SJSA1 (cell line): ENCODE results near the gene E2F4. TPM values are rescaled to one million over a fixed set of nuclear protein-coding genes. Genes with fewer than 3 reads are reported as not detected.

ENCODE experiments used
- DNase-seq, 2 experiments: peaks; one replicate each; pipeline ENCODE4 v3.0.0-alpha.2; 2015 to 2020; ENCODE audit warnings: low spot score in 2 of 2, low read depth in 1 of 2
- H3K27ac ChIP-seq: fragments of 250-450 bp; sonication (Bioruptor Pico); 2 replicates; pipeline ENCODE4 v1.5.1; 2020; ENCODE audit warnings: mild to moderate bottlenecking, moderate library complexity
- H3K27me3 ChIP-seq: fragments of 250-450 bp; sonication (Bioruptor Pico); replicated peaks from 2 replicates; pipeline ENCODE4 v1.5.1; 2020; ENCODE audit warnings: mild to moderate bottlenecking, moderate library complexity
- H3K36me3 ChIP-seq: fragments of 250-450 bp; sonication (Bioruptor Pico); 2 replicates; pipeline ENCODE4 v1.5.1; 2020; ENCODE audit warnings: mild to moderate bottlenecking
- H3K4me1 ChIP-seq: fragments of 250-450 bp; sonication (Bioruptor Pico); replicated peaks from 2 replicates; pipeline ENCODE4 v1.6.1; 2021; ENCODE audit warnings: mild to moderate bottlenecking
- H3K4me3 ChIP-seq: fragments of 250-450 bp; sonication (Bioruptor Pico); 2 replicates; pipeline ENCODE4 v1.5.1; 2020; ENCODE audit warnings: mild to moderate bottlenecking
- H3K9me3 ChIP-seq: fragments of 250-450 bp; sonication (Bioruptor Pico); replicated peaks from 2 replicates; pipeline ENCODE4 v1.5.1; 2020; ENCODE audit warnings: mild to moderate bottlenecking
- total RNA-seq: library from RNA; depleted of rRNA; stranded (reverse); fragments of >200 nt; shearing (Covaris generic); gene quantifications from 2 replicates; pipeline ENCODE4 v1.2.3, GENCODE V29; 2014; rRNA removed

The E2F4 gene, protein sequence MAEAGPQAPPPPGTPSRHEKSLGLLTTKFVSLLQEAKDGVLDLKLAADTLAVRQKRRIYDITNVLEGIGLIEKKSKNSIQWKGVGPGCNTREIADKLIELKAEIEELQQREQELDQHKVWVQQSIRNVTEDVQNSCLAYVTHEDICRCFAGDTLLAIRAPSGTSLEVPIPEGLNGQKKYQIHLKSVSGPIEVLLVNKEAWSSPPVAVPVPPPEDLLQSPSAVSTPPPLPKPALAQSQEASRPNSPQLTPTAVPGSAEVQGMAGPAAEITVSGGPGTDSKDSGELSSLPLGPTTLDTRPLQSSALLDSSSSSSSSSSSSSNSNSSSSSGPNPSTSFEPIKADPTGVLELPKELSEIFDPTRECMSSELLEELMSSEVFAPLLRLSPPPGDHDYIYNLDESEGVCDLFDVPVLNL
- 77.0 and 93.8 TPM in 2 replicates for total RNA-seq

DNA sequence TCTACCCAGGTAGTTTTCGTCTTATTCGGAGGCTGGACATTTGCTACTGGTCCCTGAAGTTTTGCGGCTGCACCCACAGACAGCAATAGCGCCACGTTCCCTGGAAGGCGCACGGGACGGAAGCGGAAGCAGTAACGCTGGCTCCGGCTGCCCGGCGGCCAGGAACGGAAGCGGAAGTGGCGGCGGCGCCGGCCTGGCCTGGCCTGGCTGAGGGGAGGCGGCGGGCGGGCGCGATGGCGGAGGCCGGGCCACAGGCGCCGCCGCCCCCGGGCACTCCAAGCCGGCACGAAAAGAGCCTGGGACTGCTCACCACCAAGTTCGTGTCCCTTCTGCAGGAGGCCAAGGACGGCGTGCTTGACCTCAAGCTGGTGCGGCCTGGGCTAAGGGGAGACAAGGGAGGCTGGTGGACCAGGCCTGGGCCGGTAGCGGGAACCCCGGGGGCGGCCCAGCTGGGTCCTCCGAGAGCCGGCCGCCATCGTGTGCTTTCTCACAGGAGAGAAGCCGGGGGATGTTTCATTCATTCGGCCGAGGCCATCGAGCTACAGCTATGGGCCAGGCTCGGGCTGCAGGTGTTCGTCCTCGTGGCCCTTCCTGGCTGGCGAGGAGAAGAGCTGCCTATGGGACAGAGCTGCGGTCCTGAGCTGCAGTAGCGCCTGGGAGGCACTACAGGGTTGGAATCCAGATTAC lies at the start of gene E2F4:
E2F4 (plus strand) TSS at position 161 of the 687 bp plus-strand sequence; CDS start at position 234, 73 bp downstream.
- peaks cover 28% of the 10 kb centered on the region for H3K4me1 ChIP-seq
- peaks cover 51% of the 10 kb centered on the region for H3K36me3 ChIP-seq
- no peaks in the 10 kb centered on the region for H3K27me3 ChIP-seq
- peak within 1 kb of the TSS; percentile 93 for H3K4me3 ChIP-seq
- H3K9me3 ChIP-seq = peaks cover 5% of the 10 kb centered on the region
- DNase-seq = peak; percentile 78 to 91
- peak within 1 kb of the TSS; percentile 52 for H3K27ac ChIP-seq

DNA sequence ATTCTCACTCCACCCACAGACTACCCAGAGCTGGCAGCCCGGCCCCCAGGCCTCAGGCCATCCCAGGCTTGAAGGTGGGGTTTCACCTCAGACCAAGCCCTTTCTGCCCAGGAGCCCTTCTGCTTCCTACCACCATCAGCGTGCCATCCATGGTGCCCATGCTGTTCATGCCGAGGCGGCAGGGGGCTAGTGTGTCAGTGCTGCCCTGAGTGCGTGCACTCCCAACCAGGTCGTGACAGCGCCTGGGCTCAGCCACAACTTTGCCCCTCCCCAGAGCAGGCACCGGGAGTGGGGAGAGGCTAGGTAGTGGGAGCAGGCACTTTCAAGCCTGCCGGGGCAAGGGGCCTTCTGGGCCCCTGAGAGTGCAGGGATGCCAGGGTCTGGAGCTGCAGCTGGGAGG lies 49.6 kb upstream of the E2F4 start:
- Histone ChIP-seq H3K27ac (no peak overlapping the region), H3K9me3 (no peaks in the 10 kb centered on the region; the same call in 1 of the 2 replicates), H3K4me1 (no peaks in the 10 kb centered on the region), H3K27me3 (no peaks in the 10 kb centered on the region), H3K36me3 (peaks cover 88% of the 10 kb centered on the region), H3K4me3 (no peak overlapping the region)
- no peak for DNase-seq

DNA sequence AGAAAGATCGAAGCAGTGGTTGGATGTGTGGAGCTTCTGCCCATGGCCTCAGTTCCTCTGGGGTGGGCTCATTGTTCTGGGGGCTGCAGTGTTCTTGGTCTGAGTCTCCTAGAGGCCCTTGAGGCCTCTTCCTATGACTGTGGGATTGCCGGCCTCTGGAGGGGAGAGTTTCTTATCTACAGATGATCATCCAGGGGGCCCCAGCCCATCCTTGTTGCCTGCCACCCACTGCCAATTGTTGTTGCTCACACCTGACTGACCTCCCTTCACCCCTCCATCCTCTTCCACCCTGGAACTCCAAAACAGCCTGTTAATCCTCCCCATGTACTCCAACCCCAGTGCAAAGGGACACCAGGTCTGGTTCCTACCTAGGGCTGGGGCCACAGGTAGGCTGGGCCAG lies 47.0 kb upstream of the E2F4 start:
- no peak overlapping the region for H3K4me3 ChIP-seq
- peaks cover 8% of the 10 kb centered on the region for H3K9me3 ChIP-seq
- peaks cover 7% of the 10 kb centered on the region for H3K4me1 ChIP-seq
- no peaks in the 10 kb centered on the region for H3K27me3 ChIP-seq
- H3K36me3 ChIP-seq = peaks cover 97% of the 10 kb centered on the region
- no peak overlapping the region for H3K27ac ChIP-seq
- no peak for DNase-seq

DNA sequence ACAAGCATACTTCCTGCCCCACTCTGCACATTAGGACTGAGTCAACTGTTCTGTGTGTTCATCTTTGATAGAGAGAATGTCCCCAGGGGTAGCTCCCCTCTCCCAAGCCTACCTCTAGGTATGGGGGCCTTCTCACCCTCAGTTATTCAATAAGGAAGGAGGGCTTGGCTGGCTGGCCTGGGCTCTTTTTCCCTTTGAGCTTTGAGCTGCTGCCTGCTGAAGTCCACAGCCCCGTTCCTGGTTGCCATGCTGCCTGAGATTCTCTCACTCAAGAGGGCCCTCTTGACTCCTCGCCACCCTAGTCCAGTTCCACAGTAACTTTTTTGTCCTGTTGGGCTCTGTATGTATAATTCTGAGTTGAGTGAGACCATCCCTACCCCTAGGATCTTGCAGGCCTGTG lies 46.2 kb upstream of the E2F4 start:
- H3K27ac ChIP-seq = no peak overlapping the region
- H3K4me3 ChIP-seq = no peak overlapping the region
- no peak for DNase-seq
- peaks cover 15% of the 10 kb centered on the region for H3K4me1 ChIP-seq
- peaks cover 10% of the 10 kb centered on the region for H3K9me3 ChIP-seq
- H3K27me3 ChIP-seq = no peaks in the 10 kb centered on the region
- peaks cover 97% of the 10 kb centered on the region for H3K36me3 ChIP-seq

DNA sequence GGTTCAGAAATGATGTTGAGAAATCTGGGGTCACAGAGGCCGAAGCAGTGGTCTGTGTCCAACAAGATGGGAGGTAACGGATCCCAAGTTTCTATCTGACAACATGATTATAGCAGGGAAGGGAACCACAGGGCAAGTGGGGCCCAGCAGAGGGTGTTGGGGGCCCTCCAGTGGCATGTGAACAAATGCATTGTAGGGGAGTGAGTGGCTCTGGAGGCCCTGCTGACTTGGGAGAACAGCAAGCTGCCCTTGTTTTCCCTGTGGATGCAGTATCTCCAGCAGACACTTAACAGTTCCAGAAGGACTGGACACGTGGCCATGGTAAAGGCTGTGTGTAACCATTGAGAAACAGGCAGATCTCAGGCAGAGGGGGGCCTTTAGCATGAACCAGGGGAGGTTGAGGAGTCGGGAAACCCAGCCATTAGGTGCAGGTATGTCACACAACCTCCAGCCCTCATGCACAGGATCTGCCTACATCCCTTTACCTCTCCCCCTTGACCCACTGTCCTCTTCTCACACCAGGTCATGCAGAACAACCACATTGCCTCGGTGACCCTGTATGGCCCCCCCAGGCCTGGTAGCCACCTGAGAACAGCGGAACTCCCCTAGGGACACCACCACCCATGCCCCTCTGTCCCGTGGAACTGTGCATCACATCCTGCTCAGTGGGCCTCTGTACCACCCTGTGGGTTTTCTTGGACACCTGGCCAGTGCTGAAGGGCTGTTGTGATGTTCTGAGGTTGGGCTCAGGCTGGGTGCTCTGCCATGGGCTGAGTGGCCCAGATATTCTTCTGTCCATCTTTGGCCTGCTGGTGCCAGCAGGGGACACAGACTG lies 45.2 kb upstream of the E2F4 start:
- no peak for DNase-seq
- peaks cover 25% of the 10 kb centered on the region for H3K4me1 ChIP-seq
- no peaks in the 10 kb centered on the region for H3K27me3 ChIP-seq
- H3K27ac ChIP-seq = no peak overlapping the region
- peaks cover 90% of the 10 kb centered on the region for H3K36me3 ChIP-seq
- H3K9me3 ChIP-seq = peaks cover 10% of the 10 kb centered on the region
- H3K4me3 ChIP-seq = no peak overlapping the region

DNA sequence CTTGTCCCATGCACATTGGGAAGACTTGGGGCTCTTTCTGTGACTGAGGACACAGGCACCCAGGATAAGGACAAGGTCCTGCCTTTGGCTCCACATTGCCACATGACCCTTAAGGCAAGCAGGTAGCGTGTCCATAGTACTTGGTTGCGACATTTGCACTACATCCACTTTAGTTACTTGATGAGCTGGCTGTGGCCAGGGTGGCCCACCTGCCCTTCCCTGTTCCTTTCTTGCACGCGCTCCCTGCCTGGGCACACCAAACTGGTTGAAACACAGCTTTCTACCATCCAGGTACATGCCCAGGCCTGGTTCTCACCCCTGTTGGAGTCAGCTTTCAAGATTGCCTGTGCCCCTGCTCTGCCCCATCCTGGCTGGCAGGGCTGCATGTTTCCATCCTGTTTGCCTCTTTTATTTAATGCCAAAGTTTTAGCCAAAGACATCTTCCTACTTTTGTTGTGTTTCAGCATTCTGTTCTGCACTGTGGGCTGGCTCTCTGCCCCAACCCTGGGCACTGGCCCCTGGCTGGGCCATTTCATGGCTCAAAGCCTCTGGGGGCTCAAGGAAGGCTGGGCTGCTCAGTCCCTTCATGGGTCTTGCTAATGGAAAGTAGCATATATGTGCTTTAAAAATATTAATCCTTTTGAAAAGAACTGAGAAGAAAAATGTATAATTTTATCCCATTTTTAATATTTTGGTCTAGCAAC lies 44.4 kb upstream of the E2F4 start:
- H3K27ac ChIP-seq = no peak overlapping the region
- peaks cover 25% of the 10 kb centered on the region for H3K4me1 ChIP-seq
- peaks cover 10% of the 10 kb centered on the region for H3K9me3 ChIP-seq
- peaks cover 82% of the 10 kb centered on the region for H3K36me3 ChIP-seq
- no peaks in the 10 kb centered on the region for H3K27me3 ChIP-seq
- no peak for DNase-seq
- no peak overlapping the region for H3K4me3 ChIP-seq

DNA sequence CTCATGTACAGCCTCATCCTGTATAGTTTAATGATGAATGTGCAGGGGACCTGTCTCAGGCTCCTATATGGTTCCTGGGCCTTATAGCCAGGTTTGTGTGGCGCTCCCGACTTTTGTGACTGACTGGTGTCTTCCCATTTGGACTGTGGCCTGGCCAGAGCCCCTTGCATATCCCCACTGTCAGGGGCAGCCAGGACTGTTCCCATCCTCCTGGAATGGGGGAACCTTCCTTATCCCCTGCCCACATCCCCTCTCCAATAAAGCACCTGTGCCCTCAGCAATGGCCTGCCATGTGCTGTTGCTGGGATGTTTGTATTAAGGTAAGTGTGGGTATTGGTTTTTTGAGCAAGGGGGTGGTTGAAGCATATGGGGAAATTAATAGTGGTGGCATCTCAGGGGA lies 43.7 kb upstream of the E2F4 start:
- Histone ChIP-seq H3K27me3 (no peaks in the 10 kb centered on the region), H3K4me3 (no peak overlapping the region), H3K27ac (no peak overlapping the region), H3K4me1 (peaks cover 25% of the 10 kb centered on the region), H3K9me3 (peaks cover 10% of the 10 kb centered on the region), H3K36me3 (peaks cover 75% of the 10 kb centered on the region)
- no peak for DNase-seq

DNA sequence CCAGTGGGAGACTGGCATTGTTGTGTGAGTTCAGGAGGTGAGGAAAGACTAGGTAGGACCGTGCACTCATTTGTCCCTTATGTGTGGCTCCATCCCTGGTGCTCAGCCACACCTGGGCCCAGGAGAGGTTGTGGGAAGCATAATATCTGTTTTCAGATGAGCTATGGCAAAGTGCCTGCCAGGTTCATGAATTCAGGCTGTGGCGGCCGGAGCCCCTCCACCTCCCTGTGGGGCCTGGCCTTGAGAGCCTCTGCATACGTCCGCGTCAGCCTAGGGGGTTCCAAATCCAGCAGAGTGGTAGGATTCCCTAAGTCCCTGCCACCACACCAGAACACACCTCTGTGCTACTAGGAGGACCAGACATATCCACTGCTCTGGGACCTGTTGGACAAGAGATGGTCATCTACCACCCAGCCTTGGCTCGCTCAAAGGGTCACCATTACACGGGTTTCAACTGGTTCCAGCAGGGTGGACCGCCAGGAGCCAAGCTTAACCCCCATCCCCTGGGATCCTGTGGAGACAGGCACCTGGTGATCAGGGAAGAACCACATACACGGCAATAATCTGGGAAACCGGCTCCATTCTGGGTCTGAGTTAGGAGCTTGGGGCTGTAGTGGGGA lies 43.2 kb upstream of the E2F4 start:
- peaks cover 10% of the 10 kb centered on the region for H3K9me3 ChIP-seq
- H3K4me1 ChIP-seq = peaks cover 25% of the 10 kb centered on the region
- no peak overlapping the region for H3K4me3 ChIP-seq
- H3K27ac ChIP-seq = no peak overlapping the region
- H3K36me3 ChIP-seq = peaks cover 71% of the 10 kb centered on the region
- H3K27me3 ChIP-seq = no peaks in the 10 kb centered on the region
- DNase-seq = no peak

DNA sequence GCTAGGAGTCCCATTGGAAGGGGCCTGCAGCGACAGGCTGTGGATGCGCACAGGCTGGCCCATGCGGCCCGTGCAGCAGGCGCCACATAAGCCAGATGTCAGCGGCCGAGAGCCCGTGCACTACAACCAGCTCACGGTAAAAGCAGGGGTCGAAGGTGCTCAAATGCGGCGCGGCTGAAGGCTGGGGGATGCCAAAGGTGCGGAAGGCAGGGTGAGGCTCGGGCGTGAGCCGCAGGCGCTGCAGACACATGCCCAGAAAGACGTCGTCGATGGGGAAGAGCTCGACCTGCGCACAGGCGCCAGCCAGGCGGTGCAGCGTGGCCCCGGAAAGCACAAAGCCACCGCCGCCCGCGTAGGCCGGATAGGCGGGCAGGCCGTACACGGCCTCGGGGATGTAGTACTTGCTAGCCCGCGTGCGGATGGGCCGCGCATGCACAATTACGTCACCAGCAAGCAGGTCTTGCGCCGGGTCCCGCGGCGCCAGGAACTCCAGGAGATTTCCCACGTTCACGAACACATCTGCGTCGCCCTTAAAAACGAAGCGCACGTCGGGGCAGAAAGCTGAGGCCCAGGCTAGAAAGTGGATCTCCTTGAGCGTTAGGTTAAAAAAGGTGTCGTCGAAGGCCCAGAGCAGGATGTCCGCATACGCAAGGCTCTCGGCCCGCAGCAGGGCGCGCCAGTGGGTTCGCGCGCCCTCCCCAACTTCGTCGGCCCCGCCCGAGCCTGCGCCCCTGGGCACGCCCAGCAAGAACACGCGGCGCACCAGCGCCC lies 42.5 kb upstream of the E2F4 start:
- Histone ChIP-seq H3K36me3 (peaks cover 67% of the 10 kb centered on the region), H3K9me3 (peaks cover 10% of the 10 kb centered on the region), H3K27ac (no peak overlapping the region), H3K4me3 (peak overlapping the region; percentile 70; the same call in 1 of the 2 replicates), H3K27me3 (no peaks in the 10 kb centered on the region), H3K4me1 (peaks cover 25% of the 10 kb centered on the region)
- DNase-seq = no peak

DNA sequence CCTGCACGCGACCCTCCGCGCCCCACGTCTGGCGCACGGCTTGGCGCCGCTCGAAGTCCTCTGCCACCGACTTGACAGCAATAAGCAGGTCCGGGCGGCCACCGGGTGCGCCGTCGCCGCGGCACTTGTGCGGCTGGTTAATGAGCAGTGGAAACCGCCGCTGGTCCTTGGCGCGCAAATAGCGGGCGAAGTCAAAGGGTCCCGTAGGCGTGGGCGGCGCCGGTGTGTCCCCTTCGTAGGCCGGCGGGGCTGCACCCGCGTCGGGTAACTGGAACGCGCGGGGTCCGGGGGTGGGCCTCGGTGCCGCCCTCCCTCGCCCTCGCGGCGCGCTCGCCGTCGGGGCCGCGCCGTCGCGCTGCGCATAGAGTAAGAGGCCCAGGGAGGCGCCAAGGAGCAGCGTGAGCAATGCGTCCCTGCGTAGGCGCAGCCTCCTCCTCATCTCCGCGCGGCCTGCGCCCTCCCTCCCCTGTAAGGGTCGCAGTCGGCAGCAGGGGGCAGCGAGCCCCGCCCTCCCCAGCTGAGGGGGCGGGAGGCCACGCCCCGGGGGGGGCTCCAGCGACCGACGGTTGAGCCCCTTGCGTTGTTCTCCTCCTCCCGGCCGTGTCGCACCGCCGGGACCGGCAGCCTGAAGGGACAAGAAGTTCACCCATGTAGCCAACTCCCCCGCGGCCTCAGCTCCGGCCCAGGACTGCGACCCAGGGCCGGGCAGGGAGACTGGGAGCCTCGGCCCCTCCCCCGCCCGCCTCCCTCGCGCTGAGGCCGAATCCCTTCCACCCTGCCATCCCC lies 41.7 kb upstream of the E2F4 start:
- DNase-seq = peak; percentile 71 to 78
- peaks cover 10% of the 10 kb centered on the region for H3K9me3 ChIP-seq
- H3K4me3 ChIP-seq = peak overlapping the region; percentile 70
- peaks cover 28% of the 10 kb centered on the region for H3K4me1 ChIP-seq
- no peaks in the 10 kb centered on the region for H3K27me3 ChIP-seq
- peaks cover 61% of the 10 kb centered on the region for H3K36me3 ChIP-seq
- peak overlapping the region; percentile 83 for H3K27ac ChIP-seq

DNA sequence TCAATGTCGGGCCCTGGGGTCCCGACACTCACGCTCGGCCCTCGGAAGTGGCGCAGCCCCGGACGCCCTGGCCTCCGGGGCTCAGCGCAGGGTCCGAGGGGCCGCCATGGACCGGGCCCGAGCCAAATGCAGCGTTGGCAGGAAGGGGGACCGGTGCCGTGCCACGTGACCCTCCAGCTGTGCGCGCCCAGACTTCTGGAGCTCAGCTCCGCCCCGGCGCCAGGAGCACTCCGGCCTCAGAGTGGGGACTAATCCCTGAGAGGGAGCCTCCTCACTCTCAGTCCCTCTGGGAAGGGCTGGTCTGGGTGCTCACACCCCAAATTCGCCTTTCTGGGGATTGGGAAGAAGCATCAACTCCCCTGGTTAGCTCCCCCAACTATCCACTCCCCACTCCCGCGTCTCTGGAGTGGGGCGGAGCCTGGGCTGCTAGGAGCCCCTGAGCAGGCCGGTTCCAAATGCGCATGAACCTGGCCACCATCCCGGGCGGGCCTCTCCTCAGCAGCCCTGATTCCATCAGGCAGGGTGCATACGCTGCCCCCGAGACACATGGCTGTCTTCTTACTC lies 41.0 kb upstream of the E2F4 start, which contains the start of gene B3GNT9:
B3GNT9 (minus strand) TSS at position 166 of the 564 bp plus-strand sequence. CDS start 513 bp downstream, outside the sequence.
- peak within 1 kb of the TSS; percentile 83 for H3K27ac ChIP-seq
- H3K4me1 ChIP-seq = peaks cover 32% of the 10 kb centered on the region
- peaks cover 10% of the 10 kb centered on the region for H3K9me3 ChIP-seq
- peak; percentile 85 to 90 for DNase-seq
- no peaks in the 10 kb centered on the region for H3K27me3 ChIP-seq
- H3K4me3 ChIP-seq = peak within 1 kb of the TSS; percentile 70
- peaks cover 55% of the 10 kb centered on the region for H3K36me3 ChIP-seq
